GM12872 (cell line): Measurements from ENCODE around the gene BPIFA1.

Experiments used
- CTCF ChIP-seq: IDR thresholded peaks from 3 replicates; pipeline ENCODE4 v1.5.1; 2011; ENCODE audit warnings: low read depth, mild to moderate bottlenecking, low read length, moderate library complexity; ENCODE audit not compliant: insufficient read depth

BPIFA1 gene

GRCh38 chr20:33291416-33291815, 55.6 kb downstream of the BPIFA1 start:
- no peak for TF ChIP-seq CTCF

DNA sequence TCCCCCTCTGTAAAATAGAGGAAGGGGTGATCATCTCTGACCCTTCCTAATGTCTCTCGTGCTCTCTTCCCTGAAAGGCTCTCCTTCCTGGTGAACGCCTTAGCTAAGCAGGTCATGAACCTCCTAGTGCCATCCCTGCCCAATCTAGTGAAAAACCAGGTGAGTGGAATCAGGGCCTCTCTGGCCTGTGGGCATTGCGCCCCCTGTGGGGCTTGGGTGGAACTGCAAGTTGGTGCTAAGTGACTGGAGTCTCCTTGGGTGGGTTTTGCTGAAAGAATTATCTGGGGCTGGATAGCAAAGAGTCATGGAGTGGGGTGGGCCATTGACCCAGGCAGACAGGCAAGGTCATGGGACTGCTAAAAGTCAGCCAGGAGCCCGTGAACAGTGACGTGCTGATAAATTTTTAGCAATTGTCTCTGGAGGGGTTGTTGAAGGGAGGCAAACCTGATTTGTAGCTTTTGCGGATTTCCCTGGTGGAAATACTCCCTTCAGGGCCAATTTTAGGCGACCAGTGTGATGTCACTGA, 56.1 kb downstream of the BPIFA1 start:
- TF ChIP-seq CTCF, result peak; percentile 99
